Esophagus squamous epithelium (tissue), 4 donors: ENCODE results near the gene EYS.

Experiments used
- POLR2A ChIP-seq, 4 donors: fragments of 450-650 bp; IDR thresholded peaks; one replicate each; pipeline ENCODE4 v1.6.1; 2017; ENCODE audit warnings: antibody characterized with exemption in 4 of 4, mild to moderate bottlenecking in 4 of 4, moderate library complexity in 3 of 4
- TF ChIP-seq, protein P1 (sequence below), 6 experiments: fragments of 450-650 bp in 4 of 6; fragments of 200-600 bp in 2 of 6; sonication (generic) in 2 of 6; IDR thresholded peaks; one replicate each; pipeline ENCODE4 v1.5.1; 2016 to 2019; ENCODE audit warnings: antibody characterized with exemption in 6 of 6, mild to moderate bottlenecking in 4 of 6, moderate library complexity in 4 of 6

DNA sequence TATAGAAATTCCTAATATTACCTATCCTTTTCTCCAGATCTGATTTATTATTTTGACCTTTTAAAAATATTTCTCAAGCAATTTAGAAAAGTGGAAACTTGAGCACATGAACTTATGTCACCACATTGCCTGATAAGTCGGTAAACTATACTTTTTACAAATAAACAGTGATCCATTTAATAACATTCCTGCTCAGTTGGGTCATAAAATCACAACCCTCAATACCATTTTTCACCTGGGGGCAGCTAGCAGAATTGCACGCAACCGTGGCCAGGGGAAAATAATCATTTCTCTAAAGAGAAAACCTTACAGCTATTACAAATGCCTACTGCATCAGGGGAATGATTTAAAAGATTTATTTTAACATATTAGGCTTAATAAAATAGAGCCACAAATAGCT, 1456.9 kb downstream of the EYS start:
- TF ChIP-seq, protein P1, sequence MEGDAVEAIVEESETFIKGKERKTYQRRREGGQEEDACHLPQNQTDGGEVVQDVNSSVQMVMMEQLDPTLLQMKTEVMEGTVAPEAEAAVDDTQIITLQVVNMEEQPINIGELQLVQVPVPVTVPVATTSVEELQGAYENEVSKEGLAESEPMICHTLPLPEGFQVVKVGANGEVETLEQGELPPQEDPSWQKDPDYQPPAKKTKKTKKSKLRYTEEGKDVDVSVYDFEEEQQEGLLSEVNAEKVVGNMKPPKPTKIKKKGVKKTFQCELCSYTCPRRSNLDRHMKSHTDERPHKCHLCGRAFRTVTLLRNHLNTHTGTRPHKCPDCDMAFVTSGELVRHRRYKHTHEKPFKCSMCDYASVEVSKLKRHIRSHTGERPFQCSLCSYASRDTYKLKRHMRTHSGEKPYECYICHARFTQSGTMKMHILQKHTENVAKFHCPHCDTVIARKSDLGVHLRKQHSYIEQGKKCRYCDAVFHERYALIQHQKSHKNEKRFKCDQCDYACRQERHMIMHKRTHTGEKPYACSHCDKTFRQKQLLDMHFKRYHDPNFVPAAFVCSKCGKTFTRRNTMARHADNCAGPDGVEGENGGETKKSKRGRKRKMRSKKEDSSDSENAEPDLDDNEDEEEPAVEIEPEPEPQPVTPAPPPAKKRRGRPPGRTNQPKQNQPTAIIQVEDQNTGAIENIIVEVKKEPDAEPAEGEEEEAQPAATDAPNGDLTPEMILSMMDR (IDR thresholded peaks at IDR 0.05) = no peak
- no peak for TF ChIP-seq POLR2A (IDR thresholded peaks at IDR 0.05)
